PC-9 (cell line): ENCODE results near the gene PSMG3. TPM values are rescaled to one million over a fixed set of nuclear protein-coding genes. Genes with fewer than 3 reads are reported as not detected.

Experiments used
- BruUV-seq: library from RNA; stranded (reverse); fragments of 400-500 nt; replicated peaks from 2 replicates; lab custom pipeline; 2021; lab: Mats Ljungman, UMichigan
- CTCF ChIA-PET: fragments of 300-600 bp; sonication (Branson Sonifier 250); formaldehyde crosslinking; loops from one replicate; lab custom pipeline; 2022; ENCODE audit warnings: antibody characterized with exemption; lab: Charles Lee
- POLR2A ChIA-PET: fragments of 300-600 bp; sonication (Branson Sonifier 250); formaldehyde crosslinking; loops from one replicate; lab custom pipeline; 2022; ENCODE audit warnings: antibody characterized with exemption; ENCODE audit not compliant: unreplicated experiment; lab: Charles Lee
- DNase-seq, 2 experiments: peaks; one replicate each; pipeline versions ENCODE4 v3.0.0 to v3.0.0-alpha.2; 2015 to 2022; ENCODE audit warnings: mixed read lengths in 1 of 2
- H2AFZ ChIP-seq: fragments of 200-600 bp; sonication (generic); 2 replicates; pipeline ENCODE4 v1.8.1; 2017; ENCODE audit warnings: antibody characterized with exemption
- H3F3A ChIP-seq: fragments of 200-600 bp; sonication (generic); 2 replicates; pipeline ENCODE4 v1.8.1; 2017; ENCODE audit warnings: antibody characterized with exemption, mild to moderate bottlenecking, low read depth; ENCODE audit not compliant: insufficient read depth
- H3K27ac ChIP-seq: fragments of 200-600 bp; sonication (generic); 2 replicates; pipeline ENCODE4 v1.6.1; 2016; ENCODE audit warnings: mixed run types
- H3K27me3 ChIP-seq: fragments of 200-600 bp; sonication (generic); 2 replicates; pipeline ENCODE4 v1.6.1; 2016; ENCODE audit warnings: low read depth, mixed run types; ENCODE audit not compliant: insufficient read depth
- H3K36me3 ChIP-seq: fragments of 200-600 bp; sonication (generic); 2 replicates; pipeline ENCODE4 v1.6.1; 2016; ENCODE audit warnings: low read depth, mixed run types
- H3K4me1 ChIP-seq: fragments of 200-600 bp; sonication (generic); replicated peaks from 2 replicates; pipeline ENCODE4 v1.6.1; 2016; ENCODE audit warnings: mixed run types; ENCODE audit not compliant: insufficient read depth
- H3K4me2 ChIP-seq: fragments of 200-600 bp; sonication (generic); 2 replicates; pipeline ENCODE4 v1.6.1; 2017; ENCODE audit warnings: mixed run types
- H3K4me3 ChIP-seq: fragments of 200-600 bp; sonication (generic); 2 replicates; pipeline ENCODE4 v1.6.1; 2016; ENCODE audit warnings: mixed run types
- H3K79me2 ChIP-seq: fragments of 200-600 bp; sonication (generic); 2 replicates; pipeline ENCODE4 v1.6.1; 2017; ENCODE audit warnings: low read depth, mixed run types
- H3K9me2 ChIP-seq: fragments of 200-600 bp; sonication (generic); 2 replicates; pipeline ENCODE4 v1.8.1; 2017; ENCODE audit warnings: mild to moderate bottlenecking; ENCODE audit not compliant: insufficient read depth
- H3K9me3 ChIP-seq: fragments of 200-600 bp; sonication (generic); 2 replicates; pipeline ENCODE4 v1.8.1; 2016; ENCODE audit warnings: low read depth; ENCODE audit not compliant: insufficient read depth
- H4K20me1 ChIP-seq: fragments of 200-600 bp; sonication (generic); 2 replicates; pipeline ENCODE4 v1.8.1; 2017; ENCODE audit not compliant: insufficient read depth
- EZH2 ChIP-seq: fragments of 200-600 bp; sonication (generic); IDR thresholded peaks from 2 replicates; pipeline ENCODE4 v1.8.0; 2017; ENCODE audit warnings: antibody characterized with exemption, low read depth
- intact Hi-C: fragments of 100-400 bp; cut with micrococcal nuclease; formaldehyde crosslinking; loops from one replicate; pipeline ENCODE4 v1.10.0; 2022; ENCODE audit not compliant: unreplicated experiment
- total RNA-seq: library from RNA; stranded (reverse); gene quantifications from 2 replicates; pipeline ENCODE4 v1.2.3, GENCODE V29; 2021
- TF ChIP-seq, protein P1 (sequence below): fragments of 200-600 bp; sonication (generic); conservative IDR thresholded peaks from 2 replicates; pipeline ENCODE4 v1.6.1; 2017; ENCODE audit warnings: mixed run types, antibody characterized with exemption, mild to moderate bottlenecking, moderate library complexity

PSMG3 gene
- total RNA-seq, 1 experiment from 2014 or later: 63.3 TPM

DNA sequence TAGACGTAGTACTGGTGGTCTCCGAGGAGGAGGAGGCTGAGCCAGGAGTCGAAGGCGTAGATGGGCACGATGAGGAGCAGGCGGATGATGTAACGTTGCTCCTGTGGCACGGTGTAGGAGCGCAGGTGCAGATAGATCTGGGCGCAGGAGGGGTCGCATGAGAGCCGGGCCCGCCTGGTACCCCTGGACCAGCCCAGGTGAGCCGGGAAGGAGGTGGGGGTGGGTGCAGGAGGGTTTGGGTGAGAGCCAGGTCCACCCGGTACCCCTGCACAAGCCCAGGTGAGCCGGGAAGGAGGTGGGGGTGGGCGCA, 19.0 kb downstream of the PSMG3 start:
- Histone ChIP-seq H3K4me2 (no peak overlapping the region), H4K20me1 (peaks cover 21% of the 10 kb centered on the region), H3F3A (peaks cover 12% of the 10 kb centered on the region; the same call in 1 of the 2 replicates), H3K79me2 (peaks cover 16% of the 10 kb centered on the region), H3K27ac (no peak overlapping the region), H3K36me3 (no peaks in the 10 kb centered on the region; the same call in 1 of the 2 replicates), H3K27me3 (no peaks in the 10 kb centered on the region), H3K9me3 (no peaks in the 10 kb centered on the region), H3K4me3 (no peak overlapping the region), H3K4me1 (peaks cover 14% of the 10 kb centered on the region), H3K9me2 (no peaks in the 10 kb centered on the region), H2AFZ (no peak overlapping the region)
- ChIA-PET CTCF (no interaction called here), POLR2A (interaction anchor here (0.8 kb wide), 1 partner anchor 16 kb away, joined by 4 read pairs; no protein-coding TSS in a partner anchor)
- intact Hi-C loops: no loop called here
- BruUV-seq: no TSS peak
- TF ChIP-seq, protein P1, sequence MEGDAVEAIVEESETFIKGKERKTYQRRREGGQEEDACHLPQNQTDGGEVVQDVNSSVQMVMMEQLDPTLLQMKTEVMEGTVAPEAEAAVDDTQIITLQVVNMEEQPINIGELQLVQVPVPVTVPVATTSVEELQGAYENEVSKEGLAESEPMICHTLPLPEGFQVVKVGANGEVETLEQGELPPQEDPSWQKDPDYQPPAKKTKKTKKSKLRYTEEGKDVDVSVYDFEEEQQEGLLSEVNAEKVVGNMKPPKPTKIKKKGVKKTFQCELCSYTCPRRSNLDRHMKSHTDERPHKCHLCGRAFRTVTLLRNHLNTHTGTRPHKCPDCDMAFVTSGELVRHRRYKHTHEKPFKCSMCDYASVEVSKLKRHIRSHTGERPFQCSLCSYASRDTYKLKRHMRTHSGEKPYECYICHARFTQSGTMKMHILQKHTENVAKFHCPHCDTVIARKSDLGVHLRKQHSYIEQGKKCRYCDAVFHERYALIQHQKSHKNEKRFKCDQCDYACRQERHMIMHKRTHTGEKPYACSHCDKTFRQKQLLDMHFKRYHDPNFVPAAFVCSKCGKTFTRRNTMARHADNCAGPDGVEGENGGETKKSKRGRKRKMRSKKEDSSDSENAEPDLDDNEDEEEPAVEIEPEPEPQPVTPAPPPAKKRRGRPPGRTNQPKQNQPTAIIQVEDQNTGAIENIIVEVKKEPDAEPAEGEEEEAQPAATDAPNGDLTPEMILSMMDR: no peak
- TF ChIP-seq EZH2: no peak
- no peak for DNase-seq

GRCh38 chr7:1550005-1550845, 19.6 kb downstream of the PSMG3 start:
- no peak overlapping the region for H3K4me2 ChIP-seq
- H3K27ac ChIP-seq: no peak overlapping the region
- H3K36me3 ChIP-seq: no peaks in the 10 kb centered on the region; the same call in 1 of the 2 replicates
- peaks cover 8% of the 10 kb centered on the region; the same call in 1 of the 2 replicates for H3F3A ChIP-seq
- ChIA-PET CTCF (no interaction called here), POLR2A (interaction anchor here (0.8 kb wide), 1 partner anchor 15 kb away, joined by 4 read pairs; no protein-coding TSS in a partner anchor)
- BruUV-seq: no TSS peak
- no peak overlapping the region for H3K4me3 ChIP-seq
- intact Hi-C loops: no loop called here
- TF ChIP-seq, protein P1: no peak
- no peak for TF ChIP-seq EZH2
- no peak for DNase-seq
- no peaks in the 10 kb centered on the region for H3K9me3 ChIP-seq
- H3K9me2 ChIP-seq: no peaks in the 10 kb centered on the region
- H4K20me1 ChIP-seq: peaks cover 21% of the 10 kb centered on the region
- peaks cover 16% of the 10 kb centered on the region for H3K79me2 ChIP-seq
- H3K27me3 ChIP-seq: no peaks in the 10 kb centered on the region
- no peak overlapping the region for H2AFZ ChIP-seq
- peaks cover 11% of the 10 kb centered on the region for H3K4me1 ChIP-seq

- CTCF ChIA-PET: no interaction called here
- H3K4me1 ChIP-seq: peaks cover 4% of the 10 kb centered on the region
- no peak overlapping the region for H2AFZ ChIP-seq
- H4K20me1 ChIP-seq: peaks cover 16% of the 10 kb centered on the region
- H3K9me3 ChIP-seq: no peaks in the 10 kb centered on the region
- DNase-seq: no peak
- H3F3A ChIP-seq: peaks cover 8% of the 10 kb centered on the region; the same call in 1 of the 2 replicates
- TF ChIP-seq, protein P1: no peak
- TF ChIP-seq EZH2: no peak
- no peaks in the 10 kb centered on the region; the same call in 1 of the 2 replicates for H3K36me3 ChIP-seq
- intact Hi-C loops: no loop called here
- POLR2A ChIA-PET: no interaction called here
- no TSS peak for BruUV-seq
- no peak overlapping the region for H3K4me2 ChIP-seq
- H3K4me3 ChIP-seq: no peak overlapping the region
- peaks cover 9% of the 10 kb centered on the region for H3K79me2 ChIP-seq
- H3K27ac ChIP-seq: no peak overlapping the region
- H3K9me2 ChIP-seq: no peaks in the 10 kb centered on the region
- H3K27me3 ChIP-seq: no peaks in the 10 kb centered on the region
These were observed 20.4 kb downstream of the PSMG3 start for GRCh38 chr7:1549357-1550004.
